ENCODE measurements around the gene ATP8B1.
"Not testable (repeated sequence)": the region's sequence is repeated elsewhere in the genome, so short reads cannot be mapped to it uniquely, and the experiment has no call there.

The ATP8B1 gene

GRCh38 chr18:57728941-57729511 is 74.1 kb downstream of the ATP8B1 start:
- Mint-ChIP-seq H3K9me3 (peaks cover 4% of the 10 kb centered on the region), H3K4me1 (peaks cover 34% of the 10 kb centered on the region), H3K27me3 (no peaks in the 10 kb centered on the region), H3K36me3 (peaks cover 8% of the 10 kb centered on the region), H3K27ac (no peak overlapping the region), H3K4me3 (no peak overlapping the region)
- ATAC-seq (ENCODE audit: low read depth) (no peak), DNase-seq (ENCODE audit: low spot score in 2 of 2) (no peak)

DNA sequence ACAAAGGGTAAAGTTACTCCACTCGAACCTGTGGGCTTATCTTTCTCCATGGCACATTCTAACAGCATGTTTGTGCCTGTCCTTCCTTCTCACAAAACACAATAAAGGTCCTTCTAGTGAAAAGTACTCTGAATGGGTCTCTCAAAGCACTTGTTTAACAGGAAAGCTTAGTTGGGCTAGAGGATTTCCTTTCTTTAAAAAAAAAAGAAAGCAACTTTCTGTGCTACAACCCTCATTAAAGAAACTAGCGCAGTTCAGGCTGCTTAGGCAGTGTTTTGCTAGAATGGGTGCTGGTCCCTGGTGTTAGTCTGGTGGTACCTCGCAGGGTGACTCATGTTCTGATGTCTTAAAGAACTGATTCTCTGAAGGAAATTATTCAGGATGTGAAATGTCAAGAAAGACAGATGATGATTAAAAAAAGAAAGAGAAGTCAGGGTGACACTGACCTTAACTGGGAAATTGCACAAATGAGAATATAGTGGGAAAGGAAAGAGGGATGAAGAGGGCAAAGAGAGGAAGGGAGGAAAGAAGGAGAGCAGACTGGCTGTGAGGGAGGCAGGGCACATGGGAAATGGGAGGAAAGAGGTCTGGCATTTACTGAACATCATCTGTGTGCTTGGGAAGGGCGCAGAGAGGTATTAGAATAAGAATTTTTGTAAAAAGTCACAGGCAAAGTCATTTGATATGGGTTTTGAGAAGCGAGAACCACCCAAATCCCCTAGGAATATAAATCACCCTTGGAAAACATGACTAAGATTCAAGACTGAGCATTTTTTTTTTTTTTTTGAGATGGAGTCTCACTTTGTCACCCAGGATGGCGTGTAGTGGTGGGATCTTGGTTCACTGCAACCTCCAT is 74.9 kb downstream of the ATP8B1 start:
- peaks cover 8% of the 10 kb centered on the region for H3K36me3 Mint-ChIP-seq
- ATAC-seq (ENCODE audit: low read depth) (no peak), DNase-seq (ENCODE audit: low spot score in 2 of 2) (no peak)
- no peaks in the 10 kb centered on the region for H3K27me3 Mint-ChIP-seq
- peaks cover 34% of the 10 kb centered on the region for H3K4me1 Mint-ChIP-seq
- H3K9me3 Mint-ChIP-seq, result peaks cover 4% of the 10 kb centered on the region
- peak overlapping the region; percentile 0 for H3K27ac Mint-ChIP-seq
- H3K4me3 Mint-ChIP-seq, result no peak overlapping the region

GRCh38 chr18:57719211-57719935 is 83.7 kb downstream of the ATP8B1 start:
- ATAC-seq (ENCODE audit: low read depth); H3K36me3 Mint-ChIP-seq; H3K9me3 Mint-ChIP-seq; H3K27me3 Mint-ChIP-seq; H3K4me3 Mint-ChIP-seq; DNase-seq (ENCODE audit: low spot score in 2 of 2); H3K4me1 Mint-ChIP-seq; H3K27ac Mint-ChIP-seq: not testable (repeated sequence)

DNA sequence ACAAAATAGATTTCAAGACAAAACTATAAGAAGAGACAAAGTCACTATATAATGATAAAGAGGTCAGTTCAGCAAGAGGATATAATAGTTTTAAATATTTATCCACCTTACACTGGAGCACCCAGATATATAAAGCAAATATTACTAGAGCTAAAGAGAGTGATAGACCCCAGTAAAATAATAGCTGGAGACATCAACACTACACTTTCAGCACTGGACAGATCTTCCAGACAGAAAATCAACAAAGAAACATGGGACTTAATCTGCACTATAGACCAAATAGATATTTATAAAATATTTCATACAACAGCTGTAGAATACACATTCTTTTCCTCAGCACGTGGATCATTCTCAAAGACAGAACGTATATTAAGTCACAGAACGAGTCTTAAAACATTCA is 86.6 kb downstream of the ATP8B1 start:
- Mint-ChIP-seq H3K27ac (no peak overlapping the region), H3K4me1 (peaks cover 8% of the 10 kb centered on the region), H3K9me3 (peaks cover 12% of the 10 kb centered on the region), H3K27me3 (no peaks in the 10 kb centered on the region), H3K4me3 (no peak overlapping the region), H3K36me3 (peaks cover 5% of the 10 kb centered on the region)
- ATAC-seq (ENCODE audit: low read depth), result no peak
- DNase-seq (ENCODE audit: low spot score in 2 of 2), result no peak

DNA sequence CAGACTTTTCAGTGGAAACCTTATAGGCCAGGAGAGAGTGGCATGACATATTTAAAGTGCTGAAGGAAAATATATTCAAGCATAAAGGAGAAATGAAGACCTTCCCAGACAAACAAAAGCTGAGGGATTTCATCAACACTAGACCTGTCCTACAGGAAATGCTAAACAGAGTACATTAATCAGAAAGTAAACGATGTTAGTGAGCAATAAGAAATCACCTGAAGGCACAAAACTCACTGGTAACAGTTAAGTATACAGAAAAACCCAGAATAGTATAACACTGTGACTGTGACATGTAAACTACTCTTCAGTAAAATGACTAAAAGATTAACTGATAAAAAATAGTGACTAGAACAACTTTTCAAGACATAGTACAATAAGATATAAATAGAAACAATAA is 87.4 kb downstream of the ATP8B1 start:
- Mint-ChIP-seq H3K9me3 (peaks cover 12% of the 10 kb centered on the region), H3K4me1 (peaks cover 12% of the 10 kb centered on the region), H3K36me3 (peaks cover 5% of the 10 kb centered on the region), H3K27ac (no peak overlapping the region), H3K27me3 (no peaks in the 10 kb centered on the region), H3K4me3 (no peak overlapping the region)
- DNase-seq (ENCODE audit: low spot score in 2 of 2) (no peak), ATAC-seq (ENCODE audit: low read depth) (no peak)

DNA sequence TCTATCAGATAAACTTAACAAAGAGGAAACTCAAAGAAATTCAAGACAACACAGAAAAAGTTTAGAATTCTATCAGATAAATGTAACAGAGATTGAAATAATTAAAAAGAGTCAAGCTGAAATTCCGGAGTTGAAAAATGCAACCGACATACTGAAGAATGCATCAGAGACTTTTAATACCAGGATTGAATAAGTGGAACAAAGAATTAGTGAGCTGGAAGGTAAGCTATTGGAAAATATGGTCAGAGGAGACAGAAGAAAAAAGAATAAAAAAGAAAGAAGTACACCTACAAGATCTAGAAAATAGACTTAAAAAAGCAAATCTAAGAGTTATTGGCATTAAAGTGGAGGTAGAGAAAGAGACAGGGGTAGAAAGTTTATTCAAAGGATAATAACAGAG is 88.0 kb downstream of the ATP8B1 start:
- DNase-seq (ENCODE audit: low spot score in 2 of 2) (no peak), ATAC-seq (ENCODE audit: low read depth) (no peak)
- Mint-ChIP-seq H3K9me3 (peaks cover 12% of the 10 kb centered on the region), H3K4me1 (peaks cover 15% of the 10 kb centered on the region), H3K4me3 (no peak overlapping the region), H3K36me3 (peaks cover 8% of the 10 kb centered on the region), H3K27me3 (no peaks in the 10 kb centered on the region), H3K27ac (no peak overlapping the region)

- H3K27me3 Mint-ChIP-seq, result no peaks in the 10 kb centered on the region
These were observed 92.9 kb downstream of the ATP8B1 start for GRCh38 chr18:57710226-57710625.

DNA sequence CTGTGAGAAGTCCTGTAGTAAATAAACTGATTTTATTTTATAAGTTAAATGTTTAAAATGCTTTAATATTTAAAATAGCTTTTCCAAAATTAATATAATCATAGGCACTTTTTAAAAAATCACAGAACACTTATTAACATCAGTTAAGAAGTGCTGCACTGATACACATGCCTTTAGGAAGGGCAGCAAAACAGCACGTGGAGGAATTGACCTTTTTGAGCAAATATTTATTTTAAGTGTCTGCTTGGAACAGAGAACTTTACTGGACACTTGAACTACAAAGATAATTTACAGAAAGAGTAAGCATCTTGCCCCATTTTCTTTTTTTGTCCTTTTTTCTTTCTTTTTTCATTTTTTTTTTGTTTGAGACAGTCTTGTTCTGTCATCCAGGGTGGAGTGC is 93.8 kb downstream of the ATP8B1 start:
- H3K27me3 Mint-ChIP-seq, result no peaks in the 10 kb centered on the region
- no peak overlapping the region for H3K4me3 Mint-ChIP-seq
- no peak for DNase-seq (ENCODE audit: low spot score in 2 of 2)
- peaks cover 5% of the 10 kb centered on the region for H3K9me3 Mint-ChIP-seq
- no peak overlapping the region for H3K27ac Mint-ChIP-seq
- H3K36me3 Mint-ChIP-seq, result peaks cover 24% of the 10 kb centered on the region
- peaks cover 20% of the 10 kb centered on the region for H3K4me1 Mint-ChIP-seq
- no peak for ATAC-seq (ENCODE audit: low read depth)

More at GRCh38 chr18:57710226-57710625, 92.9 kb downstream of the ATP8B1 start:
- H3K27ac Mint-ChIP-seq, result no peak overlapping the region
- DNase-seq (ENCODE audit: low spot score in 2 of 2), result no peak
- no peak for ATAC-seq (ENCODE audit: low read depth)
- peaks cover 22% of the 10 kb centered on the region for H3K36me3 Mint-ChIP-seq
- H3K4me1 Mint-ChIP-seq, result peaks cover 18% of the 10 kb centered on the region
- H3K4me3 Mint-ChIP-seq, result no peak overlapping the region
- H3K9me3 Mint-ChIP-seq, result peaks cover 8% of the 10 kb centered on the region

DNA sequence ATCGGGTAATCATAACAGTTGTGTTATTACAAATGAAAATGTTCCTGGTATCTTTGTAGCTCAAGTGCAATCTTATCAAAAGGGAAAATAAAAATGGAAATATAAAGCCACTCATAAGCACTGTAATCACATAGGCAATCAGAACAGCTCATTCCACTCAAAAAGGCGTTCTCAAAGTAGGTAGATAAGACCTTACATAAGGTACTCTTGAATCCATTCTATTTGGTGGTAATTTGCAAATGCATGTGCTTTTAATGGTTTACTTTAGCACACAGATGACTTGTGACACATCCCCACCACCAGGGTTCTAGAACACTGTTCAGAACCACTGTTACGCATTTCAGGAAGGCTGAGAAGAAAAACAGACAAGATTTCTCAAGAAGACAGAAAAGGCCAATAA is 94.8 kb downstream of the ATP8B1 start:
- no peak for DNase-seq (ENCODE audit: low spot score in 2 of 2)
- ATAC-seq (ENCODE audit: low read depth), result no peak
- Mint-ChIP-seq H3K4me3 (no peak overlapping the region), H3K27ac (no peak overlapping the region), H3K27me3 (no peaks in the 10 kb centered on the region), H3K9me3 (peaks cover 5% of the 10 kb centered on the region), H3K36me3 (peaks cover 23% of the 10 kb centered on the region), H3K4me1 (peaks cover 20% of the 10 kb centered on the region)

DNA sequence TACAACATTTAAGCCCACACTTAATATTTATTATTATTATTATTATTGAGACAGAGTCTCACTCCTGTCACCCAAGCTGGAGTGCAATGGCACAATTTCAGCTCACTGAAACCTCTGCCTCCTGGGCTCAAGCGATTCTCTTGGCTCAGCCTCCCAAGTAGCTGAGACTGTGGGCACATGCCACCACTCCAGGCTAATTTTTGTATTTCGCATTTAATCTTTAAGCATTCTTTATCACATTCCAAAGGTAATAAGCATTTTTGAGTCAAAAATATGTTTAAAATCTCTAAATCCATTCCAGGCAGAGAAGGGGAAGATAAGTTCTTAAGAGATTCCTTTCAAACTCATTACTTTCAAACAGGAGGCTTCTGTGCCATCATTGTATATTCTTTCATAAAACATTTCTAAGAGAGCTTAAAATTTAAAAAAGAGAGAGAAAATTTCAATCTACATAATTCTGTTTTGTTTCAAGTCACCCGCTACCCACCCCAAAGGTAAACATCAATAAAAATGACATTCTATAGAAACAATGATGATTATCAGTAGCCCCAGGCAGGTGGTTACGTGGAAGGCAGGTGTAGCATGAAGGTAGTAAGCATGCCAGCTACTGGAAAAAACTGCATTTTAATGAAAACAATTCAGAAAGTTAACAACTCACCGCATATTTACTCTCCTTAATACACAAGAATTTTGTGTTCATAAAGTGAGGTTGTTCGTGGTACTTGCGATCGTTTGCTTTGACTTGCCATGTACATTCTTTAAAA is 97.1 kb downstream of the ATP8B1 start:
- no peak overlapping the region for H3K27ac Mint-ChIP-seq
- peaks cover 19% of the 10 kb centered on the region for H3K4me1 Mint-ChIP-seq
- DNase-seq (ENCODE audit: low spot score in 2 of 2) (no peak), ATAC-seq (ENCODE audit: low read depth) (no peak)
- no peak overlapping the region for H3K4me3 Mint-ChIP-seq
- H3K9me3 Mint-ChIP-seq, result peaks cover 4% of the 10 kb centered on the region
- H3K27me3 Mint-ChIP-seq, result no peaks in the 10 kb centered on the region
- H3K36me3 Mint-ChIP-seq, result peaks cover 22% of the 10 kb centered on the region

- H3K27me3 Mint-ChIP-seq, result no peaks in the 10 kb centered on the region
- ATAC-seq (ENCODE audit: low read depth), result no peak
These were observed 98.1 kb downstream of the ATP8B1 start for GRCh38 chr18:57705011-57705410.

GRCh38 chr18:57698571-57699276 is 104.4 kb downstream of the ATP8B1 start:
- Mint-ChIP-seq H3K9me3 (no peaks in the 10 kb centered on the region), H3K27ac (no peak overlapping the region), H3K4me1 (peaks cover 12% of the 10 kb centered on the region), H3K27me3 (no peaks in the 10 kb centered on the region), H3K4me3 (no peak overlapping the region), H3K36me3 (peaks cover 3% of the 10 kb centered on the region)
- ATAC-seq (ENCODE audit: low read depth) (no peak), DNase-seq (ENCODE audit: low spot score in 2 of 2) (no peak)

More at GRCh38 chr18:57705011-57705410, 98.1 kb downstream of the ATP8B1 start:
- Mint-ChIP-seq H3K4me1 (peaks cover 18% of the 10 kb centered on the region), H3K9me3 (peaks cover 4% of the 10 kb centered on the region), H3K4me3 (no peak overlapping the region), H3K36me3 (peaks cover 21% of the 10 kb centered on the region), H3K27ac (no peak overlapping the region)
- DNase-seq (ENCODE audit: low spot score in 2 of 2), result no peak

DNA sequence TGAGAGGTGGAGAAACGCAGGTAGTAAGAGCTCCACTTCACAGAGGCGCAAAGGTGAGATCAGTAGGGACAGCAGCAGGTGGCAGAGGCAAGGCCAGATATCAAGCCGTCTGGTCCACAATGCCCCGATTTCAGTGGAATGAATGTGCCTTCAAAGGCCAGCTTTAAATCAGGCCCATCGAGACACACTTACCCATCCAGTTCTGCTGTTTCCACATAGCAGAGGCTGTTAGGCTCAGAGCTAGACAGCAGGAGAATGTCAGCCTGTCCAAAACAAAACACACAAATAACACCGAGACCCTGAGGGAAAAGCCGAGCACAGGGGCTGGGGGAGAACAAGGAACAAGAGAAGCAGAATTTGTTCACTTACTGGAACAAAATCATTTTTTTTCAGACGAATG is 105.7 kb downstream of the ATP8B1 start:
- Mint-ChIP-seq H3K27ac (no peak overlapping the region), H3K36me3 (peaks cover 3% of the 10 kb centered on the region), H3K4me1 (peaks cover 13% of the 10 kb centered on the region), H3K9me3 (no peaks in the 10 kb centered on the region), H3K4me3 (no peak overlapping the region), H3K27me3 (no peaks in the 10 kb centered on the region)
- ATAC-seq (ENCODE audit: low read depth) (no peak), DNase-seq (ENCODE audit: low spot score in 2 of 2) (no peak)
